NCI-H1105 (cell line): ENCODE results near the gene ARMH3.
A peak's percentile ranks its signal among the peaks of the same experiment; 100 is the strongest.

Experiments
- DNase-seq: peaks from one replicate; lab custom pipeline; 2025; lab: John Stamatoyannopoulos, UW

The ARMH3 gene

GRCh38 chr10:101938305-101939007 is 117.5 kb downstream of the ARMH3 start:
- DNase-seq: no peak

GRCh38 chr10:101935431-101935830 is 120.5 kb downstream of the ARMH3 start:
- DNase-seq: no peak

- no peak for DNase-seq
Measured at GRCh38 chr10:101934686-101935305, 121.2 kb downstream of the ARMH3 start.

- DNase-seq: no peak
Measured at GRCh38 chr10:101933976-101934375, 122.0 kb downstream of the ARMH3 start.

- no peak for DNase-seq
Measured at GRCh38 chr10:101932183-101932582, 123.8 kb downstream of the ARMH3 start.

GRCh38 chr10:101925027-101925426 is 130.9 kb downstream of the ARMH3 start:
- no peak for DNase-seq

GRCh38 chr10:101923256-101923655 is 132.7 kb downstream of the ARMH3 start:
- no peak for DNase-seq

- DNase-seq: no peak
Measured at GRCh38 chr10:101922846-101923245, 133.1 kb downstream of the ARMH3 start.

GRCh38 chr10:101920546-101920945 is 135.4 kb downstream of the ARMH3 start:
- DNase-seq: no peak

GRCh38 chr10:101919026-101919770 is 136.8 kb downstream of the ARMH3 start:
- no peak for DNase-seq

GRCh38 chr10:101912561-101913179 is 143.3 kb downstream of the ARMH3 start:
- DNase-seq: no peak

- no peak for DNase-seq
Measured at GRCh38 chr10:101906586-101907183, 149.3 kb downstream of the ARMH3 start.

GRCh38 chr10:101905251-101905650 is 150.7 kb downstream of the ARMH3 start:
- DNase-seq: no peak

- peak; percentile 51 for DNase-seq
Measured at GRCh38 chr10:101903827-101904550, 152.0 kb downstream of the ARMH3 start.

GRCh38 chr10:101902820-101903145 is 153.2 kb downstream of the ARMH3 start:
- DNase-seq: no peak

- DNase-seq: no peak
Measured at GRCh38 chr10:101902032-101902819, 153.7 kb downstream of the ARMH3 start.

GRCh38 chr10:101901340-101901739 is 154.6 kb downstream of the ARMH3 start:
- DNase-seq: peak; percentile 5

- peak; percentile 4 for DNase-seq
Measured at GRCh38 chr10:101897633-101898032, 158.3 kb downstream of the ARMH3 start.

GRCh38 chr10:101896225-101896877 is 159.6 kb downstream of the ARMH3 start:
- no peak for DNase-seq

GRCh38 chr10:101895781-101896180 is 160.2 kb downstream of the ARMH3 start:
- DNase-seq: no peak
